ENCODE results near the gene SH3RF3.
"Not testable (repeated sequence)": the region's sequence is repeated elsewhere in the genome, so short reads cannot be mapped to it uniquely, and the experiment has no call there.

Gene SH3RF3

GRCh38 chr2:109205447-109205846, 76.4 kb downstream of the SH3RF3 start:
- DNase-seq: no peak

GRCh38 chr2:109206569-109207146, 77.7 kb downstream of the SH3RF3 start:
- DNase-seq: no peak

GRCh38 chr2:109207176-109207575, 78.2 kb downstream of the SH3RF3 start:
- DNase-seq: no peak

- no peak for DNase-seq
These were observed 79.3 kb downstream of the SH3RF3 start for GRCh38 chr2:109208071-109208950.

GRCh38 chr2:109208951-109209335, 79.9 kb downstream of the SH3RF3 start:
- no peak for DNase-seq

- DNase-seq: no peak
These were observed 80.4 kb downstream of the SH3RF3 start for GRCh38 chr2:109209412-109209811.

- DNase-seq: no peak
These were observed 80.9 kb downstream of the SH3RF3 start for GRCh38 chr2:109209941-109210340.

- DNase-seq: no peak
These were observed 81.6 kb downstream of the SH3RF3 start for GRCh38 chr2:109210431-109211200.

GRCh38 chr2:109211315-109211714, 82.3 kb downstream of the SH3RF3 start:
- DNase-seq: no peak

- no peak for DNase-seq
These were observed 84.0 kb downstream of the SH3RF3 start for GRCh38 chr2:109212836-109213563.

GRCh38 chr2:109213646-109214433, 84.8 kb downstream of the SH3RF3 start:
- DNase-seq: no peak

GRCh38 chr2:109214651-109215371, 85.8 kb downstream of the SH3RF3 start:
- DNase-seq: no peak

- no peak for DNase-seq
These were observed 86.9 kb downstream of the SH3RF3 start for GRCh38 chr2:109215866-109216265.

- DNase-seq: no peak
These were observed 87.3 kb downstream of the SH3RF3 start for GRCh38 chr2:109216332-109216731.

- DNase-seq: no peak
These were observed 88.5 kb downstream of the SH3RF3 start for GRCh38 chr2:109217362-109218086.

GRCh38 chr2:109218087-109218791, 89.2 kb downstream of the SH3RF3 start:
- DNase-seq: no peak

- no peak for DNase-seq
These were observed 89.8 kb downstream of the SH3RF3 start for GRCh38 chr2:109218792-109219126.

- no peak for DNase-seq
These were observed 91.9 kb downstream of the SH3RF3 start for GRCh38 chr2:109220860-109221259.

- DNase-seq: not testable (repeated sequence)
These were observed 92.3 kb downstream of the SH3RF3 start for GRCh38 chr2:109221316-109221715.

GRCh38 chr2:109222422-109222821, 93.4 kb downstream of the SH3RF3 start:
- DNase-seq: no peak
